ENCODE measurements around the gene ELAPOR2. TPM values are rescaled to one million over a fixed set of nuclear protein-coding genes. Genes with fewer than 3 reads are reported as not detected.

ELAPOR2 gene
- total and polyA plus RNA-seq, 8 donors: 1.6 to 10.3 (median 3.4) TPM

DNA sequence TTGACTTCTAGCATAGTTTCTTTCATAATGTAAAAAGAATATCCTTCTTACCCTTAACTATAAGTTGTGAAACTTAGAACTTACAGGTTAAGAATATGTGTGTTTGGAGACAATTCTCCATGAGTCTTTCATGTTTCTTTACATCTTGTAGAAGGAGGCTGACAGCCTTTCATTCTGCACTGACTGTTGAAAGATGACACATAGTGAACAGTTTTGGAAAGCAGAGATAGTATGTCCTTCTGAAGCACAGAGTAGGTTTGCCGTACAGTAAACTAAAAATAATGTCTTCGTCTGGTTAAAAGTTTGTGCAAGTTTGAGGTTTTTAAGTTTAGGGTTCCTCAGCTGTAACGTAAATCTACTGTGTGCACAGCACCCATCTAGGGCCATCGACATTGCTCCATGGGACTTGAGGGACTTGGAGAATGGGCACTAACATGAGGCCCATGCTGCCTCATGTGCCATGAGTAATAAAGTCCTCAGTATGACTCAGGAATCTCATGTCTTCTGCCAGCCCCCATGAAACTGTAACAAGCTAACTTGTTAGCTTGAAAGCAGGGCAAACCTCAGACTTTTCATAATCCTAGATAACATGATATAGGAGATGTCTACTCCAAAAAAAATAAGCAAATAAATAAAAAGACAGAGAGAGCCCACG, 24.5 kb upstream of the ELAPOR2 start:
- WGBS, 2 donors: 80 to 87% methylated on average over 5 of the region's 5 CpGs
- Histone ChIP-seq H3K4me3 (no peak overlapping the region), H3K9me3 (no peaks in the 10 kb centered on the region), H3K36me3 (no peaks in the 10 kb centered on the region), H3K4me1 (no peaks in the 10 kb centered on the region), H3K27ac (no peak overlapping the region), H3K27me3 (no peaks in the 10 kb centered on the region)
- intact Hi-C loops (cut with DNase I): no loop called here
- DNase-seq: no peak
- no peak for FAIRE-seq
- no peak for ATAC-seq
- no peak for TF ChIP-seq CTCF (IDR thresholded peaks at IDR 0.05)

DNA sequence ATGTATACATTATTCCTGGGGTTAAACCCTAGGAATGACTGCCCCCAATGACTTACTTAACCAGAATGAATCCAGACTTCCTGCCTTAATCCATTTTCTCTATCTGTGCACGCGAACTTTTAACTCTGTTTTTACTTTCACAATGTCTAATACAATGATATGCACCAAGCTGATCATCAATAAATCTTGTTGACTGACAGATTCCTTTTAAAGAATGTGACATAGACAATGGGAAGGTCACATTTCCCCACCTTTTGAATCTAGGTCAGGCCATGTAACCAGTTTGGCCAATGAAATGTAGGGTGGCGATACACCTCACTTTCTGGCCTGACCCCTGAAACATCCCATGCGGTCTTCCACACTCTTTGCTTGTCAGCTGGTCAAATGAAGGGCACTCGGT, 23.2 kb upstream of the ELAPOR2 start:
- H3K9me3 ChIP-seq: no peaks in the 10 kb centered on the region
- no peaks in the 10 kb centered on the region for H3K4me1 ChIP-seq
- no peak overlapping the region for H3K4me3 ChIP-seq
- H3K27ac ChIP-seq: no peak overlapping the region
- 82 to 84% methylated on average over 5 of the region's 5 CpGs for WGBS, 2 donors
- H3K36me3 ChIP-seq: no peaks in the 10 kb centered on the region
- no peaks in the 10 kb centered on the region for H3K27me3 ChIP-seq
- no peak for DNase-seq
- no peak for FAIRE-seq
- intact Hi-C loops (cut with DNase I): no loop called here
- no peak for ATAC-seq
- TF ChIP-seq CTCF (IDR thresholded peaks at IDR 0.05): no peak

- intact Hi-C loops (cut with DNase I): no loop called here
- Histone ChIP-seq H3K9me3 (no peaks in the 10 kb centered on the region), H3K27ac (no peak overlapping the region), H3K4me1 (no peaks in the 10 kb centered on the region), H3K4me3 (no peak overlapping the region), H3K27me3 (no peaks in the 10 kb centered on the region), H3K36me3 (no peaks in the 10 kb centered on the region)
- no peak for TF ChIP-seq CTCF (IDR thresholded peaks at IDR 0.05)
- no peak for ATAC-seq
- 53 to 64% methylated on average over 2 of the region's 2 CpGs for WGBS, 2 donors
- no peak for DNase-seq
- no peak for FAIRE-seq
These were observed 16.4 kb upstream of the ELAPOR2 start for GRCh38 chr7:87075671-87076404.

GRCh38 chr7:87067788-87068187, 8.3 kb upstream of the ELAPOR2 start:
- H3K4me1 ChIP-seq: no peaks in the 10 kb centered on the region
- H3K4me3 ChIP-seq: no peak overlapping the region
- H3K27ac ChIP-seq: no peak overlapping the region
- H3K9me3 ChIP-seq: no peaks in the 10 kb centered on the region
- DNase-seq: no peak
- no peak for ATAC-seq
- TF ChIP-seq CTCF (IDR thresholded peaks at IDR 0.05): no peak
- no peak for FAIRE-seq
- H3K36me3 ChIP-seq: no peaks in the 10 kb centered on the region
- intact Hi-C loops (cut with DNase I): no loop called here
- no peaks in the 10 kb centered on the region for H3K27me3 ChIP-seq

GRCh38 chr7:87060288-87060537, 759 bp upstream of the ELAPOR2 start:
- ATAC-seq: no peak
- no peak for FAIRE-seq

More at GRCh38 chr7:87060288-87060537, 759 bp upstream of the ELAPOR2 start:
- Histone ChIP-seq H3K27me3 (no peaks in the 10 kb centered on the region), H3K36me3 (no peaks in the 10 kb centered on the region), H3K27ac (no peak overlapping the region), H3K9me3 (no peaks in the 10 kb centered on the region), H3K4me1 (peaks cover 0 to 4% (median 0%) of the 10 kb centered on the region in 3 donors), H3K4me3 (peak overlapping the region in 1 of 4 donors; percentile 64)
- DNase-seq: no peak
- intact Hi-C loops (cut with DNase I): no loop called here
- no peak for TF ChIP-seq CTCF (IDR thresholded peaks at IDR 0.05)
- WGBS, 2 donors: 59% methylated on average over 2 of the region's 2 CpGs
